Ishikawa (cell line): ENCODE measurements around the gene MUC5AC.

Source experiments
- CEBPB ChIP-seq: IDR thresholded peaks from 2 replicates; pipeline ENCODE4 v1.6.1; 2012
- CREB1 ChIP-seq: IDR thresholded peaks from 2 replicates; pipeline ENCODE4 v1.6.1; 2012; ENCODE audit warnings: low read depth
- EP300 ChIP-seq: IDR thresholded peaks from 2 replicates; pipeline ENCODE4 v1.6.1; 2012; ENCODE audit warnings: borderline replicate concordance
- RAD21 ChIP-seq: IDR thresholded peaks from 2 replicates; pipeline ENCODE4 v1.6.1; 2012; ENCODE audit warnings: low read depth
- TAF1 ChIP-seq: IDR thresholded peaks from 2 replicates; pipeline ENCODE4 v1.6.1; 2012; ENCODE audit warnings: low read depth, mild to moderate bottlenecking
- TCF12 ChIP-seq: IDR thresholded peaks from 2 replicates; pipeline ENCODE4 v1.6.1; 2012; ENCODE audit warnings: low read depth
- TEAD4 ChIP-seq: IDR thresholded peaks from 2 replicates; pipeline ENCODE4 v1.6.1; 2012
- TF ChIP-seq, protein P1 (sequence below): IDR thresholded peaks from 2 replicates; pipeline ENCODE4 v1.6.1; 2012

DNA sequence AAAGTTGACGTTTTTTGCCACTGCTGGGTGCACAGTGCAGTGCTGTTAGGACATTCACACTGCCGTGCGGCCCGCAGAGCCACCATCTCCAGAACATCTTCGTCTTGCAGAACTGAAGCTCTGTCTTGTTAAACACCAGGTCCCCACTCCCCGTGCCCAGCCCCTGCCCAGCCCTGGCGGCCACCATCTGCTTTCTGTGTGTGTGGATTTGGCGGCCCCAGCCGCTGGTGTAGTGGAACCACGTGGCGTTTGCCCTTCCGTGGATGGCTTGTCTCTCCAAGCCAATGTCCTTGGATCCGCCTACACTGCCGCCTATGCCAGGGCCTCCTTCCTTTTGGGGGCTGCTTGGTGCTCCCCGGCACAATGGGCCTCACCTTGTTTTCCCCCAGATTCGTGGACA, 8.2 kb upstream of the MUC5AC start:
- TF ChIP-seq TAF1 (no peak), TCF12 (no peak), RAD21 (no peak), TEAD4 (no peak), EP300 (no peak), CREB1 (no peak), CEBPB (no peak)
- TF ChIP-seq, protein P1, sequence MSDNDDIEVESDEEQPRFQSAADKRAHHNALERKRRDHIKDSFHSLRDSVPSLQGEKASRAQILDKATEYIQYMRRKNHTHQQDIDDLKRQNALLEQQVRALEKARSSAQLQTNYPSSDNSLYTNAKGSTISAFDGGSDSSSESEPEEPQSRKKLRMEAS = no peak
